BJ (cell line): ENCODE measurements around the gene MBNL3. TPM values are rescaled to one million over a fixed set of nuclear protein-coding genes. Genes with fewer than 3 reads are reported as not detected.

Experiments
- CTCF ChIA-PET: fragments of 350-600 bp; formaldehyde crosslinking; extraction: SDS; loops from one replicate; lab custom pipeline; 2021; ENCODE audit warnings: antibody characterized with exemption, inconsistent platforms; lab: Yijun Ruan, JAX
- POLR2A ChIA-PET: fragments of 300-600 bp; sonication (Branson Sonifier 250); formaldehyde crosslinking; extraction: SDS; loops from one replicate; lab custom pipeline; 2021; ENCODE audit warnings: antibody characterized with exemption; lab: Charles Lee
- DNase-seq: peaks from one replicate; pipeline ENCODE4 v3.0.0-alpha.2; 2011; ENCODE audit warnings: low read depth
- H3K27me3 ChIP-seq: 2 replicates; pipeline ENCODE4 v1.6.0; 2011; ENCODE audit warnings: low read length; ENCODE audit not compliant: control insufficient read depth, insufficient read depth
- H3K36me3 ChIP-seq: 2 replicates; pipeline ENCODE4 v1.5.1; 2011; ENCODE audit warnings: low read length; ENCODE audit not compliant: control insufficient read depth, insufficient read depth
- H3K4me3 ChIP-seq: 2 replicates; pipeline ENCODE4 v1.5.1; 2011; ENCODE audit warnings: low read depth, mild to moderate bottlenecking, control low read depth, low read length
- polyA plus RNA-seq: library from polyadenylated mRNA; depleted of rRNA; stranded (reverse); fragments of >200 nt; gene quantifications from 2 replicates; pipeline ENCODE4 v1.2.3, GENCODE V29; 2011
- TF ChIP-seq, protein P1 (sequence below): IDR thresholded peaks from 2 replicates; pipeline ENCODE4 v1.5.1; 2011; ENCODE audit warnings: low read depth, mild to moderate bottlenecking, control low read depth, inconsistent platforms, low read length, moderate library complexity; ENCODE audit not compliant: insufficient read depth

The MBNL3 gene
- polyA plus RNA-seq, 1 experiment: 1.3 TPM

DNA sequence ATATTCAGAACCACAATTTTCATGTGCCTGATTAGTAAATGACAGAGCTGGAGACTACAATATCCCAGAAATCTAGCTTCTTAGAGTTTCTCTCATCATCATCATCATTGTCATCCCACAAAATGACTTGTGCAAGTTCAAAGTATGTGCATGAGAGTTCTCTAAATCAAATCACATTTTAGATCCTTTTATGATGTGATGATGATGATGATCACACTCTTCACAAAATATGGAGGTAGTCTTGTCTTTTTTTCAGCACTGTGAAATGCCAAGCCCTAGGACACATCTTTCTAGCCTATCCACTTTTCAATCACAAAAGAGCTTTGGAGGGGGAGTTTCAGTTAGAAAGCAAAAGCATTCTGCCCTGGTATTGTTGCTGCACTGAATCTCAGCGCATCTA lies 7.4 kb downstream of the MBNL3 start:
- ChIA-PET CTCF (no interaction called here), POLR2A (no interaction called here)
- no peak overlapping the region for H3K4me3 ChIP-seq
- TF ChIP-seq, protein P1, sequence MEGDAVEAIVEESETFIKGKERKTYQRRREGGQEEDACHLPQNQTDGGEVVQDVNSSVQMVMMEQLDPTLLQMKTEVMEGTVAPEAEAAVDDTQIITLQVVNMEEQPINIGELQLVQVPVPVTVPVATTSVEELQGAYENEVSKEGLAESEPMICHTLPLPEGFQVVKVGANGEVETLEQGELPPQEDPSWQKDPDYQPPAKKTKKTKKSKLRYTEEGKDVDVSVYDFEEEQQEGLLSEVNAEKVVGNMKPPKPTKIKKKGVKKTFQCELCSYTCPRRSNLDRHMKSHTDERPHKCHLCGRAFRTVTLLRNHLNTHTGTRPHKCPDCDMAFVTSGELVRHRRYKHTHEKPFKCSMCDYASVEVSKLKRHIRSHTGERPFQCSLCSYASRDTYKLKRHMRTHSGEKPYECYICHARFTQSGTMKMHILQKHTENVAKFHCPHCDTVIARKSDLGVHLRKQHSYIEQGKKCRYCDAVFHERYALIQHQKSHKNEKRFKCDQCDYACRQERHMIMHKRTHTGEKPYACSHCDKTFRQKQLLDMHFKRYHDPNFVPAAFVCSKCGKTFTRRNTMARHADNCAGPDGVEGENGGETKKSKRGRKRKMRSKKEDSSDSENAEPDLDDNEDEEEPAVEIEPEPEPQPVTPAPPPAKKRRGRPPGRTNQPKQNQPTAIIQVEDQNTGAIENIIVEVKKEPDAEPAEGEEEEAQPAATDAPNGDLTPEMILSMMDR: no peak
- H3K36me3 ChIP-seq: no peaks in the 10 kb centered on the region
- no peaks in the 10 kb centered on the region for H3K27me3 ChIP-seq
- no peak for DNase-seq

DNA sequence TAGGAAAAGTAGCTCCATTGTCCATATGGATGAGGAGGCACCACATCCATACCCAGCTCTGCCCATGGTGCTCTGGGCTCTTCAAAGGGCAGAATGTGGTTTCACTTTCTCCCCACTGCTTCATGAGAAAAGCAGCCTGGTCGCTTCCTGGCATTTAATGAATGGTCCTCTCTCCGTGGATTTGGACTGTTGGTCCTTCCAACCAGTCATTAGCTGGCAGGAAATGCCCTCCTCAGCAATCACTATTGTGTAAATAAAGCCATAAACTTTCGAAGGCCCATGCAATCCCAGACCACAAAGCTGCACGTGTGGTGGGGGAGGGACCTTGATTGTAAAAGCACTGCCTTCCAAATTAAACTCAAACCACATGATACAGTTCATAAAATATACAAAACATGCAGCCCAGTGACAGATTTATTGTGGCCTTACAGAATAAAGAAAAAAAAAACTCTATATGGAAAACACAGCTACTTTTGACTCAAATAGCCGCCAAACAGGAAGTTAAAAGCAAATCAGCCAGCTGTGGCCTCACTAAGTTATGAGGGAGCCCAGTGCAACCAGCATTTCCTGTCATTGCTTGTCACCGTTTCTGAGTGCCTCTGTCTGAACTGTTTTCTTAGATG lies 8.1 kb downstream of the MBNL3 start:
- Histone ChIP-seq H3K36me3 (no peaks in the 10 kb centered on the region), H3K4me3 (no peak overlapping the region), H3K27me3 (no peaks in the 10 kb centered on the region)
- ChIA-PET POLR2A (no interaction called here), CTCF (interaction anchor here (1.0 kb wide), 1 partner anchor 23 kb away, joined by 3 read pairs; no protein-coding TSS in a partner anchor)
- DNase-seq: peak; percentile 57
- TF ChIP-seq, protein P1: no peak

DNA sequence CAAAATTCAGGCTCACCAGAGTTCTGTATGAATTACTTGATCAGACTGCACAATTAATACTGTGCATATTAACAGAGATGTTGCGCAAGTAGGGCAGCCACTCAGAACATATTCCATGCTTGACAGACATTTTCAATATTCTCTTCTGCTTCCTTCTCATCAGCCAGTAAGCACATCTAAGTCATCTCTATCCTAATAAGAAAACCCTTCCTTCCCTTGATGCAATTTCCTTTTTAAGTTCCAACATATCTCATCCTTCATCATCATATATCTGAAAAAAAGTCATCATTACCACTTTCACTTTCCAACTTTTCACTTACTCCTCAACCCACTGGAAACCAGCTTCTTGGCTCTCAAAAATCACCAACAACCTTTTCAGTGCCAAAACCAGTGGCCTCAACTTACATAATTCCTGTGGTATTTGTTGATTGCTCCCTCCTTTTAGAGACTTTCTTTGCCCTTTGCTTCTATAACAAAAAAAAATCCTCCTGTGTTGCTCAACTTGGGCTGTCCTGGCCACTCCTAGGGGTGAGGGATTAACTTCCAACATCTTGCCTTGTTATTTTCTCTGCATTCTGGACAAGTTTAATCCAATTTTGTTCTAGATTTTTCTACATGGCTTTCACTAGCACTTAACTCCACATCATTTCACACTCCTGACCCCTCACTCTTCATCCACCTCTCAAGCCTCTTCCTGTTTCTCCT lies 14.1 kb downstream of the MBNL3 start:
- TF ChIP-seq, protein P1: no peak
- POLR2A ChIA-PET: interaction anchor here (0.7 kb wide), 1 partner anchor 49 kb away, joined by 3 read pairs; no protein-coding TSS in a partner anchor
- CTCF ChIA-PET: no interaction called here
- no peak for DNase-seq
- Histone ChIP-seq H3K27me3 (no peaks in the 10 kb centered on the region), H3K36me3 (no peaks in the 10 kb centered on the region), H3K4me3 (no peak overlapping the region)

DNA sequence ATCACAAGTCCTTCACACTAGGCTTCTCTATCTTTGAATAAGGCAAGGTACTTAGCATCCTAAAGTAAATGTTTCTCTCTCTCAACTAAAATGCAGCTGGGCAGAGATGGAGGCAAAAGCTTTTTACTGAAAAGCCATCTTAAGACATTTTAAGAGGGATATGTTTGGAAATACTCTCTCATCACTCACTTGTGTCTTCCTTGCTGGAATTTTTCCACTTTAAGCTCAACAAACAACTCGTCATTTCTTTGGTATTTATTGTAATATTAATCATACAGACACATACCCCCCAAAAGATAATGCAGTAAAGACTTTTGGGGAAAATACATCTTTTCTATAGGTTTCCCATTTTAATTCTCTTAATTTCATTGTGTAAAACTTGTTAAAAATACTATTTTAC lies 16.4 kb downstream of the MBNL3 start:
- H3K36me3 ChIP-seq: no peaks in the 10 kb centered on the region
- ChIA-PET CTCF (no interaction called here), POLR2A (no interaction called here)
- no peaks in the 10 kb centered on the region for H3K27me3 ChIP-seq
- no peak for DNase-seq
- no peak overlapping the region for H3K4me3 ChIP-seq
- TF ChIP-seq, protein P1: no peak

DNA sequence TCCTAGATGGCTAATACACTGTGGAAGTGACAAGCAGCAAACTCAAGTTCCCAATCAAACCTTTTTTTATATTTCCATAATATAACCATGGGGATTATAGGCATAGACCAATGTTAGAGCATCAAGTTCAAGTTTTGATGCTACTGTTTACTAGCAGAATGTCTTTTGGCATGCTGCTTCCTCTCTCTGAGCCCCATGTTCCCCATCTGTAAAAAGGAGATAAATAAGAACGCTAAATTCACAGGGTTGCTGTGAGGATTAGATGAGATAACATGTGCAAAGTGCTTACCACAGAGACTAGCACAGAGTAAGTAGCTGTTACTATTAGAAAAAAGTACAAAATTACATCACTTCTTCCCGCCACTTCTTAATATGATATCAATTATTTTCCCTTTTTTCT lies 18.0 kb downstream of the MBNL3 start:
- POLR2A ChIA-PET: no interaction called here
- TF ChIP-seq, protein P1: no peak
- CTCF ChIA-PET: no interaction called here
- Histone ChIP-seq H3K36me3 (no peaks in the 10 kb centered on the region), H3K4me3 (no peak overlapping the region), H3K27me3 (no peaks in the 10 kb centered on the region)
- no peak for DNase-seq
